HepG2 (cell line): ENCODE results near the gene INTS6. TPM values are rescaled to one million over a fixed set of nuclear protein-coding genes. Genes with fewer than 3 reads are reported as not detected.

Experiments
- FOSL2 ChIP-seq: sonication (generic); formaldehyde crosslinking; IDR thresholded peaks from 2 replicates; pipeline ENCODE4 v1.4.0; 2020; ENCODE audit warnings: missing genetic modification reagents
- FOXA3 ChIP-seq: IDR thresholded peaks from 2 replicates; pipeline ENCODE4 v1.6.1; 2016; ENCODE audit warnings: missing genetic modification reagents, missing compliant biosample characterization
- FOXK1 ChIP-seq: sonication (generic); formaldehyde crosslinking; IDR thresholded peaks from 2 replicates; pipeline ENCODE4 v1.4.0; 2020; ENCODE audit warnings: low read depth, missing genetic modification reagents, borderline replicate concordance
- GPN1 ChIP-seq: sonication (generic); formaldehyde crosslinking; IDR thresholded peaks from 2 replicates; pipeline ENCODE4 v1.5.1; 2020; ENCODE audit warnings: missing genetic modification reagents, borderline replicate concordance
- HNF4G ChIP-seq, 2 experiments: sonication (generic) in 1 of 2; formaldehyde crosslinking in 1 of 2; IDR thresholded peaks; 2 replicates each; pipeline versions ENCODE4 v1.4.0 to v1.6.1; 2011 to 2020; ENCODE audit warnings: borderline replicate concordance in 2 of 2, low read depth in 2 of 2, mild to moderate bottlenecking in 2 of 2, low read length in 1 of 2, missing genetic modification reagents in 1 of 2, moderate library complexity in 1 of 2
- KDM4B ChIP-seq: sonication (generic); formaldehyde crosslinking; IDR thresholded peaks from 2 replicates; pipeline ENCODE4 v1.4.0; 2020; ENCODE audit warnings: missing genetic modification reagents
- NFRKB ChIP-seq: fragments of 450-650 bp; IDR thresholded peaks from 2 replicates; pipeline ENCODE4 v1.6.1; 2017
- PAX8 ChIP-seq: sonication (generic); formaldehyde crosslinking; IDR thresholded peaks from 2 replicates; pipeline ENCODE4 v1.8.0; 2022; ENCODE audit warnings: mild to moderate bottlenecking, missing genetic modification reagents, borderline replicate concordance
- REL ChIP-seq: sonication (generic); formaldehyde crosslinking; conservative IDR thresholded peaks from 2 replicates; pipeline ENCODE4 v1.8.0; 2022; ENCODE audit warnings: mild to moderate bottlenecking, missing genetic modification reagents, moderate library complexity
- SAFB2 ChIP-seq: sonication (generic); formaldehyde crosslinking; IDR thresholded peaks from 2 replicates; pipeline ENCODE4 v1.5.1; 2020; ENCODE audit warnings: missing genetic modification reagents, low read depth, mild to moderate bottlenecking, borderline replicate concordance
- SALL2 ChIP-seq: sonication (generic); formaldehyde crosslinking; IDR thresholded peaks from 2 replicates; pipeline ENCODE4 v1.8.1; 2023; ENCODE audit warnings: mild to moderate bottlenecking, missing genetic modification reagents, inconsistent platforms
- SETDB1 ChIP-seq: sonication (generic); formaldehyde crosslinking; IDR thresholded peaks from 2 replicates; pipeline ENCODE4 v1.5.1; 2020; ENCODE audit warnings: missing genetic modification reagents, mild to moderate bottlenecking, borderline replicate concordance
- TOE1 ChIP-seq: sonication (generic); formaldehyde crosslinking; IDR thresholded peaks from 2 replicates; pipeline ENCODE4 v1.4.0; 2020; ENCODE audit warnings: mild to moderate bottlenecking, missing genetic modification reagents
- TSC22D2 ChIP-seq: sonication (generic); formaldehyde crosslinking; IDR thresholded peaks from 2 replicates; pipeline ENCODE4 v1.5.1; 2020; ENCODE audit warnings: missing genetic modification reagents, mild to moderate bottlenecking, borderline replicate concordance
- YEATS4 ChIP-seq: sonication (generic); formaldehyde crosslinking; IDR thresholded peaks from 2 replicates; pipeline ENCODE4 v1.4.0; 2020; ENCODE audit warnings: missing genetic modification reagents, borderline replicate concordance
- ZMYM2 ChIP-seq: sonication (generic); formaldehyde crosslinking; IDR thresholded peaks from 2 replicates; pipeline ENCODE4 v1.8.0; 2022; ENCODE audit warnings: mild to moderate bottlenecking, missing genetic modification reagents
- ZNF10 ChIP-seq: sonication (generic); formaldehyde crosslinking; IDR thresholded peaks from 2 replicates; pipeline ENCODE4 v1.4.0; 2020; ENCODE audit warnings: mild to moderate bottlenecking, low read depth, missing genetic modification reagents, borderline replicate concordance
- ZNF224 ChIP-seq: sonication (generic); formaldehyde crosslinking; IDR thresholded peaks from 2 replicates; pipeline ENCODE4 v1.5.0; 2020; ENCODE audit warnings: mild to moderate bottlenecking, missing genetic modification reagents
- ZNF256 ChIP-seq: sonication (generic); formaldehyde crosslinking; conservative IDR thresholded peaks from 2 replicates; pipeline ENCODE4 v1.4.0; 2020; ENCODE audit warnings: missing genetic modification reagents
- ZNF33B ChIP-seq: sonication (generic); formaldehyde crosslinking; IDR thresholded peaks from 2 replicates; pipeline ENCODE4 v1.5.1; 2020; ENCODE audit warnings: mild to moderate bottlenecking, missing genetic modification reagents
- ZNF670 ChIP-seq: sonication (generic); formaldehyde crosslinking; IDR thresholded peaks from 2 replicates; pipeline ENCODE4 v1.8.0; 2022; ENCODE audit warnings: mild to moderate bottlenecking, missing genetic modification reagents, borderline replicate concordance
- ZNF878 ChIP-seq: sonication (generic); formaldehyde crosslinking; IDR thresholded peaks from 2 replicates; pipeline ENCODE4 v1.8.1; 2023; ENCODE audit warnings: mild to moderate bottlenecking, missing genetic modification reagents, moderate library complexity
- polyA plus RNA-seq, 8 experiments: library from polyadenylated mRNA; depleted of rRNA in 3 of 8; stranded (reverse) in 7 of 8; unstranded in 1 of 8; fragments of >200 nt; fragmentation: Illumina TruSeq in 4 of 8; extraction: Trizol in 4 of 8; gene quantifications; 2 replicates each; pipeline versions ENCODE4 v1.2.1 to v1.2.3, GENCODE V29; 2011 to 2016; ENCODE audit warnings: low read depth in 4 of 8, missing spikeins in 1 of 8, mixed read lengths in 1 of 8; ENCODE audit not compliant: insufficient read depth in 1 of 8
- total RNA-seq, 5 experiments: library from RNA; depleted of rRNA; stranded (reverse); fragments of >200 nt; fragmentation: Illumina TruSeq; extraction: Trizol; gene quantifications; 2 replicates each; pipeline ENCODE4 v1.2.3, GENCODE V29; 2016; ENCODE audit warnings: low read depth in 1 of 5
- TF ChIP-seq, protein P1 (sequence below): sonication (generic); formaldehyde crosslinking; IDR thresholded peaks from 2 replicates; pipeline ENCODE4 v1.5.0; 2020; ENCODE audit warnings: missing genetic modification reagents
- TF ChIP-seq, protein P2 (sequence below): sonication (generic); formaldehyde crosslinking; IDR thresholded peaks from 2 replicates; pipeline ENCODE4 v1.8.1; 2023; ENCODE audit warnings: mild to moderate bottlenecking, missing genetic modification reagents
- TF ChIP-seq, protein P3 (sequence below): sonication (generic); formaldehyde crosslinking; IDR thresholded peaks from 2 replicates; pipeline ENCODE4 v1.8.1; 2023; ENCODE audit warnings: mild to moderate bottlenecking, inconsistent platforms, moderate library complexity, missing genetic modification reagents, borderline replicate concordance

Gene INTS6
- total and polyA plus RNA-seq, 2 of the 13 experiments (the other 11 are each of a cell fraction or from before 2014, with no cell fraction given) = 27.9 to 38.4 TPM

DNA sequence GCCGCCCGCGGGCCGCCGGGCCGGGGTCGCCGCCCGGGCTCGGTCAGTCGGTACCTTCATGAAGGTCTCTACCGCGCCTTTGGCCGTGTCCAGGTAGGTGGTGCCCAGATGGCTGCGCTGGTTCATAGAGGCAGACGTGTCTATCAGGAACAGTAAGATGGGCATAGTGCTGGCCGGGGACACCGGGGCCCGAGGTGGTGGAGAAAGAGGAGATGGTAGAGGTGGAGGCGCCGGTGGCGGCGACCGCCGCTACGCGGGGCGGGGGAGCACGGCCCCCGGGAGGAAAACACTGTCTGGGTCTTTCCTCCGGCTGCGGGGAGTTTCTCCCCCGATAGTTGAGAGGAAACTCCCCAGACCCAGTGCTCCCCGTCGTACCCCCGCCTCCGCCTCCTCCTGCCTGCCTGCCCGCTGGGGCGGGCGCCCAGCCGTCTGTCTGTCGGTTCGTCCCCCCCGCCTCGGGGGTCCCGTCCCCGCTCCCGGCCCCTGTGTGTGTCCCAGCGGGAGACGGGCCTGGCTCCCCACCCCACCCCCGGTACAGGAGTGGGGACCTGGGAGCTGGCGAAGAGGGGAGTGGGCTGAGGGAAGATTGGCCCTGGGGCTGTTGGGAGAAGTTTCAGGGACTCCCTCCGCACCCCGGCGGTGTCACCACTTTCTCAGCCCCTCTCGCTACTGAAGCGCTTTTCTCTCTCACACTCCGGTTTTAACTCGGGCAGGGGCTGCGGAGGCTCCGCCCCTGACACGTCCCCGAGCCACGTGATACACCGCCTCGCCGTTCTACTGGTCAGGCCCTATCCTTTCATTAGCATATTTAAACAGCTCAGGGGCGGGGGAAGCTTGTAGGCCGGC lies at the start of gene INTS6 (continued):
- TF ChIP-seq GPN1 (CRISPR knock-in tag) (0 out of 2 replicates have a peak, but pooled peaks have one; percentile 69), TOE1 (CRISPR knock-in tag) (0 out of 2 replicates have a peak, but pooled peaks have one; percentile 37), ZNF224 (CRISPR knock-in tag) (0 out of 2 replicates have a peak, but pooled peaks have one; percentile 70), SALL2 (peak; percentile 66; the same call in 1 of the 2 replicates), ZNF256 (CRISPR knock-in tag) (peak; percentile 85), FOXK1 (CRISPR knock-in tag) (peak; percentile 44; the same call in 1 of the 2 replicates), KDM4B (peak; percentile 61; the same call in 1 of the 2 replicates), PAX8 (CRISPR knock-in tag) (0 out of 2 replicates have a peak, but pooled peaks have one; percentile 43), SAFB2 (CRISPR knock-in tag) (peak; percentile 20; the same call in 1 of the 2 replicates), ZNF670 (CRISPR knock-in tag) (0 out of 2 replicates have a peak, but pooled peaks have one; percentile 39), REL (CRISPR knock-in tag) (0 out of 2 replicates have a peak, but pooled peaks have one; percentile 23), FOXA3 (CRISPR knock-in tag) (peak; percentile 42), ZNF10 (CRISPR knock-in tag) (no peak), FOSL2 (CRISPR knock-in tag) (peak; percentile 48; the same call in 1 of the 2 replicates), HNF4G (IDR thresholded peaks at IDR 0.05; ENCODE audit: borderline replicate concordance, low read depth, low read length) (peak; percentile 22; the same call in 1 of the 2 replicates), HNF4G (CRISPR knock-in tag; IDR thresholded peaks at IDR 0.05; ENCODE audit: borderline replicate concordance, low read depth) (no peak), SETDB1 (CRISPR knock-in tag) (no peak), ZNF33B (CRISPR knock-in tag) (no peak), YEATS4 (CRISPR knock-in tag) (no peak; the same call in 1 of the 2 replicates), ZNF878 (CRISPR knock-in tag) (peak; percentile 13; the same call in 1 of the 2 replicates), ZMYM2 (no peak), NFRKB (no peak), TSC22D2 (CRISPR knock-in tag) (0 out of 2 replicates have a peak, but pooled peaks have one; percentile 60)
- TF ChIP-seq, protein P1, sequence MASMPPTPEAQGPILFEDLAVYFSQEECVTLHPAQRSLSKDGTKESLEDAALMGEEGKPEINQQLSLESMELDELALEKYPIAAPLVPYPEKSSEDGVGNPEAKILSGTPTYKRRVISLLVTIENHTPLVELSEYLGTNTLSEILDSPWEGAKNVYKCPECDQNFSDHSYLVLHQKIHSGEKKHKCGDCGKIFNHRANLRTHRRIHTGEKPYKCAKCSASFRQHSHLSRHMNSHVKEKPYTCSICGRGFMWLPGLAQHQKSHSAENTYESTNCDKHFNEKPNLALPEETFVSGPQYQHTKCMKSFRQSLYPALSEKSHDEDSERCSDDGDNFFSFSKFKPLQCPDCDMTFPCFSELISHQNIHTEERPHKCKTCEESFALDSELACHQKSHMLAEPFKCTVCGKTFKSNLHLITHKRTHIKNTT (CRISPR knock-in tag) = 0 out of 2 replicates have a peak, but pooled peaks have one; percentile 35
- TF ChIP-seq, protein P2, sequence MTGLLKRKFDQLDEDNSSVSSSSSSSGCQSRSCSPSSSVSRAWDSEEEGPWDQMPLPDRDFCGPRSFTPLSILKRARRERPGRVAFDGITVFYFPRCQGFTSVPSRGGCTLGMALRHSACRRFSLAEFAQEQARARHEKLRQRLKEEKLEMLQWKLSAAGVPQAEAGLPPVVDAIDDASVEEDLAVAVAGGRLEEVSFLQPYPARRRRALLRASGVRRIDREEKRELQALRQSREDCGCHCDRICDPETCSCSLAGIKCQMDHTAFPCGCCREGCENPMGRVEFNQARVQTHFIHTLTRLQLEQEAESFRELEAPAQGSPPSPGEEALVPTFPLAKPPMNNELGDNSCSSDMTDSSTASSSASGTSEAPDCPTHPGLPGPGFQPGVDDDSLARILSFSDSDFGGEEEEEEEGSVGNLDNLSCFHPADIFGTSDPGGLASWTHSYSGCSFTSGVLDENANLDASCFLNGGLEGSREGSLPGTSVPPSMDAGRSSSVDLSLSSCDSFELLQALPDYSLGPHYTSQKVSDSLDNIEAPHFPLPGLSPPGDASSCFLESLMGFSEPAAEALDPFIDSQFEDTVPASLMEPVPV (CRISPR knock-in tag) = peak; percentile 88; the same call in 1 of the 2 replicates
- TF ChIP-seq, protein P3, sequence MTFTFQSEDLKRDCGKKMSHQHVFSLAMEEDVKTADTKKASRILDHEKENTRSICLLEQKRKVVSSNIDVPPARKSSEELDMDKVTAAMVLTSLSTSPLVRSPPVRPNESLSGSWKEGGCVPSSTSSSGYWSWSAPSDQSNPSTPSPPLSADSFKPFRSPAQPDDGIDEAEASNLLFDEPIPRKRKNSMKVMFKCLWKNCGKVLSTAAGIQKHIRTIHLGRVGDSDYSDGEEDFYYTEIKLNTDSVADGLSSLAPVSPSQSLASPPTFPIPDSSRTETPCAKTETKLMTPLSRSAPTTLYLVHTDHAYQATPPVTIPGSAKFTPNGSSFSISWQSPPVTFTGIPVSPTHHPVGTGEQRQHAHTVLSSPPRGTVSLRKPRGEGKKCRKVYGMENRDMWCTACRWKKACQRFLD = 0 out of 2 replicates have a peak, but pooled peaks have one; percentile 25
